Measurements from ENCODE around the gene ZNF576.
"Not testable (repeated sequence)": the region's sequence is repeated elsewhere in the genome, so short reads cannot be mapped to it uniquely, and the experiment has no call there.

ZNF576 gene

GRCh38 chr19:43595999-43596841, at the start of gene ZNF576, which contains the start of gene IRGQ:
TSS of gene ZNF576 (plus strand) at chr19:43596595. CDS start at chr19:43597109, 514 bp downstream.
TSS of gene IRGQ (minus strand) at chr19:43596134. CDS start at chr19:43595338, 796 bp downstream.
- DNase-seq: peak; percentile 100

- not testable (repeated sequence) for DNase-seq
Observed at GRCh38 chr19:43547926-43548325, 48.5 kb upstream of the ZNF576 start.

GRCh38 chr19:43548706-43549105, 47.7 kb upstream of the ZNF576 start:
- DNase-seq: no peak

- DNase-seq: no peak
Observed at GRCh38 chr19:43551399-43552197, 44.8 kb upstream of the ZNF576 start.

GRCh38 chr19:43552198-43552450, 44.3 kb upstream of the ZNF576 start:
- no peak for DNase-seq

- no peak for DNase-seq
Observed at GRCh38 chr19:43552616-43553015, 43.8 kb upstream of the ZNF576 start.

- DNase-seq: no peak
Observed at GRCh38 chr19:43553656-43554055, 42.7 kb upstream of the ZNF576 start.

- no peak for DNase-seq
Observed at GRCh38 chr19:43554317-43554895, 42.0 kb upstream of the ZNF576 start.

- DNase-seq: peak; percentile 86 to 89
Observed at GRCh38 chr19:43555185-43555770, 41.1 kb upstream of the ZNF576 start.

GRCh38 chr19:43560687-43561086, 35.7 kb upstream of the ZNF576 start:
- DNase-seq: no peak

GRCh38 chr19:43561139-43561970, 35.0 kb upstream of the ZNF576 start:
- DNase-seq: no peak

GRCh38 chr19:43562226-43562697, 34.1 kb upstream of the ZNF576 start:
- no peak for DNase-seq

GRCh38 chr19:43562698-43563241, 33.6 kb upstream of the ZNF576 start:
- peak; percentile 92 for DNase-seq

GRCh38 chr19:43563816-43564457, 32.5 kb upstream of the ZNF576 start:
- no peak for DNase-seq

GRCh38 chr19:43564800-43565199, 31.6 kb upstream of the ZNF576 start:
- no peak for DNase-seq

- no peak for DNase-seq
Observed at GRCh38 chr19:43569657-43570056, 26.7 kb upstream of the ZNF576 start.

- no peak for DNase-seq
Observed at GRCh38 chr19:43570174-43570791, 26.1 kb upstream of the ZNF576 start.

GRCh38 chr19:43572171-43572588, 24.2 kb upstream of the ZNF576 start:
- no peak for DNase-seq

- no peak for DNase-seq
Observed at GRCh38 chr19:43574424-43575155, 21.8 kb upstream of the ZNF576 start.
